ENCODE results near the gene PRKX.

Gene PRKX

GRCh38 chrX:3599802-3600430, 113.5 kb downstream of the PRKX start:
- TF ChIP-seq FOXM1 (IDR thresholded peaks at IDR 0.05; ENCODE audit: borderline replicate concordance, low read depth) (no peak), EP300 (IDR thresholded peaks at IDR 0.05; ENCODE audit: borderline replicate concordance) (no peak), USF1 (IDR thresholded peaks at IDR 0.05) (no peak), REST (IDR thresholded peaks at IDR 0.05; ENCODE audit: low read depth) (no peak), EGR1 (IDR thresholded peaks at IDR 0.05) (no peak), CEBPB (IDR thresholded peaks at IDR 0.05) (no peak), TCF12 (IDR thresholded peaks at IDR 0.05; ENCODE audit: low read depth) (no peak), MAX (IDR thresholded peaks at IDR 0.05) (no peak), TAF1 (IDR thresholded peaks at IDR 0.05; ENCODE audit: low read depth) (no peak), NFIC (IDR thresholded peaks at IDR 0.05) (no peak), TEAD4 (IDR thresholded peaks at IDR 0.05) (no peak), RAD21 (IDR thresholded peaks at IDR 0.05; ENCODE audit: low read depth) (no peak), ZBTB7A (IDR thresholded peaks at IDR 0.05; ENCODE audit: low read depth) (no peak), CREB1 (IDR thresholded peaks at IDR 0.05; ENCODE audit: low read depth) (no peak), YY1 (IDR thresholded peaks at IDR 0.05; ENCODE audit: low read depth) (no peak)

GRCh38 chrX:3598709-3599108, 114.7 kb downstream of the PRKX start:
- TF ChIP-seq NFIC (IDR thresholded peaks at IDR 0.05), result no peak
- TF ChIP-seq RAD21 (IDR thresholded peaks at IDR 0.05; ENCODE audit: low read depth), result no peak
- TF ChIP-seq CEBPB (IDR thresholded peaks at IDR 0.05), result no peak
- TF ChIP-seq EP300 (IDR thresholded peaks at IDR 0.05; ENCODE audit: borderline replicate concordance), result no peak
- no peak for TF ChIP-seq TAF1 (IDR thresholded peaks at IDR 0.05; ENCODE audit: low read depth)
- TF ChIP-seq EGR1 (IDR thresholded peaks at IDR 0.05), result no peak
- no peak for TF ChIP-seq TEAD4 (IDR thresholded peaks at IDR 0.05)
- TF ChIP-seq CREB1 (IDR thresholded peaks at IDR 0.05; ENCODE audit: low read depth), result no peak
- no peak for TF ChIP-seq REST (IDR thresholded peaks at IDR 0.05; ENCODE audit: low read depth)
- no peak for TF ChIP-seq ZBTB7A (IDR thresholded peaks at IDR 0.05; ENCODE audit: low read depth)
- TF ChIP-seq USF1 (IDR thresholded peaks at IDR 0.05), result no peak
- TF ChIP-seq MAX (IDR thresholded peaks at IDR 0.05), result no peak
- TF ChIP-seq YY1 (IDR thresholded peaks at IDR 0.05; ENCODE audit: low read depth), result no peak
- no peak for TF ChIP-seq FOXM1 (IDR thresholded peaks at IDR 0.05; ENCODE audit: borderline replicate concordance, low read depth)
- TF ChIP-seq TCF12 (IDR thresholded peaks at IDR 0.05; ENCODE audit: low read depth), result no peak

DNA sequence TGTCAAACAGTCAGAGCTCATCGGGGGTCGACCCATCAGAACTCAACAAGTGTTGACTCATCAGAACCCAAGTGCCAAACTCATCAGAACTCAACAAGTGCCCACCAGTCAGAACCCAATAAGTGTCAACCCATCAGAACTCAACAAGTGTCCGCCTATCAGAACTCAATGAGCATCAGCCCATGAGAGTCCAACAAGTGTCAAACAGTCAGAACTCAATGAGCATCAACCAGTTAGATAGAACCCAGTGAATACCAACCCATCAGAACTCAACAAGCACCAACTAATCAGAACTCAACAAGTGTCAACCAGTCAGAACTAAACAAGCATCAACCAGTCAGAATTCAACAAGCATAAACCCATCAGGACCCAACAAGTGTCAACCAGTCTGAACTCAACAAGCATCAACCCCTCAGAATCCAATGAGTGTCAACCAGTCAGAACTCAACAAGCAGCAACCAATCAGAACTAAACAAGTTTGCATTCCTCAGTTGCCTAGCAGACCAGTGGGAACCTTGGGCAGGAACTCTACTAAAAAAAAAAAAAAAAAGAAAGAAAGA, 115.3 kb downstream of the PRKX start:
- TF ChIP-seq TCF12 (IDR thresholded peaks at IDR 0.05; ENCODE audit: low read depth), result no peak
- no peak for TF ChIP-seq ZBTB7A (IDR thresholded peaks at IDR 0.05; ENCODE audit: low read depth)
- no peak for TF ChIP-seq EGR1 (IDR thresholded peaks at IDR 0.05)
- TF ChIP-seq TEAD4 (IDR thresholded peaks at IDR 0.05), result no peak
- no peak for TF ChIP-seq YY1 (IDR thresholded peaks at IDR 0.05; ENCODE audit: low read depth)
- TF ChIP-seq CEBPB (IDR thresholded peaks at IDR 0.05), result no peak
- no peak for TF ChIP-seq CREB1 (IDR thresholded peaks at IDR 0.05; ENCODE audit: low read depth)
- no peak for TF ChIP-seq FOXM1 (IDR thresholded peaks at IDR 0.05; ENCODE audit: borderline replicate concordance, low read depth)
- no peak for TF ChIP-seq NFIC (IDR thresholded peaks at IDR 0.05)

DNA sequence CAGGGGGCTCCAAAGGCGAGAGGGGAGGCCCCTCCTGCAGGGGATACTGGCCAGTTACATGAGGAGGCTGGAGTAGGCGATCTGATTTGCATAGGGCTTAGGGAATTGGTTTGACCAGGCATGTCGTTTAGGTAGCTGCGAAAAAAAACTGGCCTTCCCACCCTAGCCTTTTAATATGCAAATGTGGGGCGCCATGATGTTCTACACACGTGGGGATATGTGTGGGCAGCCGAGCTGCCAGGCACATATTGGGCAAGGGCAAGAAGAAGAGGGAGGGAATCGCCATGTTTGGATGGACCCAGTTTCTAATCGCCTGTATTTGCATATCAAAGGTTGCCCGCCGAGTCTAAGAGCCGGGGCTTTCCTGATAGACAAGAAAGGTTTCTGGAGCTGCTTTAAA, 121.3 kb downstream of the PRKX start:
- TF ChIP-seq ZBTB7A (IDR thresholded peaks at IDR 0.05; ENCODE audit: low read depth) (no peak), EGR1 (IDR thresholded peaks at IDR 0.05) (no peak)

DNA sequence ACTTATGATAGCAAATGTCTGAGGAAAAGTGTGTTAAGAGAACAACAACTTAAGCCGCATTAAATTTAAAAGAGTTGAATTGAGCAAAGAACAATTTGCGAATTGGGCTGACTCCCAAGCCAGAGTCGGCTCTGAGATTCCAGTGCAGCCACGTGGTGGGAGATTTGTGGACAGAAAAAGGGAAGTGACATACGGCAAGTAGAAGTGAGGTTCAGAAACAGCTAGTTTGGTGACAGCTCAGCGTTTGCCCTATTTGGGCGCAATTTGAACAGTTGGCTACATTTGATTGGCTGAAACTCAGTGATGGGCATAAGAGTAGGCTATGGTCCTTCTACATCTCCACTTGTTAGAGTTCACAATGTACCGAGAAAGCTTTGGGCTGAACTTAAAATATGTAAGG, 124.0 kb downstream of the PRKX start:
- TF ChIP-seq EGR1 (IDR thresholded peaks at IDR 0.05), result no peak
- no peak for TF ChIP-seq RAD21 (IDR thresholded peaks at IDR 0.05; ENCODE audit: low read depth)
- no peak for TF ChIP-seq CEBPB (IDR thresholded peaks at IDR 0.05)
- TF ChIP-seq ZBTB7A (IDR thresholded peaks at IDR 0.05; ENCODE audit: low read depth), result no peak
- TF ChIP-seq TEAD4 (IDR thresholded peaks at IDR 0.05), result no peak
- no peak for TF ChIP-seq USF1 (IDR thresholded peaks at IDR 0.05)
- no peak for TF ChIP-seq NFIC (IDR thresholded peaks at IDR 0.05)
- TF ChIP-seq REST (IDR thresholded peaks at IDR 0.05; ENCODE audit: low read depth), result no peak
- TF ChIP-seq TAF1 (IDR thresholded peaks at IDR 0.05; ENCODE audit: low read depth), result no peak
- TF ChIP-seq FOXM1 (IDR thresholded peaks at IDR 0.05; ENCODE audit: borderline replicate concordance, low read depth), result no peak
- TF ChIP-seq TCF12 (IDR thresholded peaks at IDR 0.05; ENCODE audit: low read depth), result no peak
- no peak for TF ChIP-seq MAX (IDR thresholded peaks at IDR 0.05)
- no peak for TF ChIP-seq YY1 (IDR thresholded peaks at IDR 0.05; ENCODE audit: low read depth)
- no peak for TF ChIP-seq CREB1 (IDR thresholded peaks at IDR 0.05; ENCODE audit: low read depth)
- no peak for TF ChIP-seq EP300 (IDR thresholded peaks at IDR 0.05; ENCODE audit: borderline replicate concordance)

Data from Ishikawa (cell line).